GM18907 (cell line): ENCODE results near the gene ARHGAP27.
"Not testable (repeated sequence)": the region's sequence is repeated elsewhere in the genome, so short reads cannot be mapped to it uniquely, and the experiment has no call there.

Experiments
- ATAC-seq: cut with Tn5 transposase; IDR thresholded peaks from one replicate; pipeline ENCODE4 v1.9.1; 2021; ENCODE audit warnings: mild to moderate bottlenecking, moderate library complexity; ENCODE audit not compliant: unreplicated experiment

ARHGAP27 gene

DNA sequence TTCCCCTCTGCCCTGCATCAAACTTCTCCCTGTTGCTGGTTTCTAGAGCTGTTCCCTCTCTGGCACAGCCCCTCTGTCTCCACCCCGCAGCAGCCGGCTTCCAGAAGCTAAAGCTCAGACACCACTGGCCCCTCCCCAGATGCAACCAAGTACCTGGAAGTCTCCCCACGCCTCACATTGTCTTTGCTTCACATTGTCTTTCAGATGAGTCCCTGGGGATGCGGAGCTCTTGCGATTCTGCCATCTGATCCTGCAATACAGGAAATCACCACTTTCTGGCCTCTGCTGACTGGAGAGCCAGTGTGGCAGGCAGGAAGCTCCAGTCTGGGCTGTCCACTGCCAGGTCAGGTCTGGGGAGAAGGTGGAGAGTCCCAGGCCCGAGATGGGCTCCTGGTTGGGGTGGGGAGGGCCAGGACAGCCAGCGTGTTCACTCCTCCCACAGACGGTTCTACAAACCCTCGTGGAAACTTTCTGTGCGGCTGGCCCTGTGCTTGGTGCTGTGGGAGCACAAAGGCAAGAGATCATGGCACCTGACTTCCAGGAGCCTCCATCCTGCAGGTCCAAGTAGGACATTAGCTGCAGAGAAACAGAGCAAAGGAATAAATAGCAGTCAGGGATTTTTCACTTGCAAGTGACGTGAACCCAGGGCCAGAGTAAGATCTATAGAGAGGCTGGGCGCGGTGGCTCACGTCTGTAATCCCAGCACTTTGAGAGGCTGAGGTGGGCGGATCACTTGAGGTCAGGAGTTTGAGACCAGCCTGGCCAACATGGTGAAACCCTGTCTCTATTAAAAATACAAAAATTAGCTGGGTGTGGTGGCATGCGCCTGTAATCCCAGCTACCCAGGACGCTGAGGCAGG, 67.9 kb downstream of the ARHGAP27 start:
- no peak for ATAC-seq

- ATAC-seq: no peak
These were observed 69.2 kb downstream of the ARHGAP27 start for GRCh38 chr17:45363498-45363897.

DNA sequence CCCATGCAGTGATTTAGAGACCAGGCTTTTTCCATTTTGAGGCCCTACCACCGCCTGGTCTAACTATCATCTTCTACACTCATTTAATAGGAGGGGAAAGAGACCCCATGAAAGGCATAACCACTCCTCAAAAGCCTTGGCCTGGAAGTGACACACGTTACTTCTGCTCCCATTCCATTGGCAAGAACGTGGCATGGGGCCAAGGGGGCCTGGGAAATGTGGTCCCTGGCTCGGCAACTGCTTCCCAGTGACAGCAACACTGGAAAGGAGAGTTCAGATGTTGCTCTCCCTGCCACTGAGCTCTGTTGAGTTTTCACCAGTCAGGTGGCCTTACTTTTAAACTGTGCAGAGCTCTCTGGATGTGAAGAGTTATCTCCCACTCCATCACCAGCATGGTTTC, 70.7 kb downstream of the ARHGAP27 start:
- ATAC-seq: no peak

DNA sequence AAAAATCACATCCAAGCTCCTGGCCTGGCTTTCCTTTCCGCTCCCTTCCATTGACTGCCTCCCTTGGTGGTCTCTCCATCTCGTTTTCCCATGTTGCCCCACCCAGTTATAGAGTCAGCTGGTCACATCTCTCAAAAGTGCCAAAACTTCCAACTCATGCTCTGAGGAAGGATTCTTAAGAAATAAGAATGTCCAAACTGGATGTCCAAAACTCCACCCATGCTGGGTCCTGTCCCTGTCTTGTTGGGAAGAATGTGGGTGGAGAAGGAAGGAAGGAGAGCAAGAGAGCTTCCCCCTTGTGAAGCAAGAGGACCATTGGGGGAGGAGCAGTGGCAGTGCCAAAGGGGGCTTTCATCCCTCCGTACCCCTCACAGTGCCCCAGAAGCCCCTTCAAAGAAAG, 71.2 kb downstream of the ARHGAP27 start:
- ATAC-seq: no peak

GRCh38 chr17:45357364-45357997, 75.2 kb downstream of the ARHGAP27 start:
- ATAC-seq: no peak

- ATAC-seq: no peak
These were observed 77.6 kb downstream of the ARHGAP27 start for GRCh38 chr17:45355087-45355486.

GRCh38 chr17:45353043-45353442, 79.6 kb downstream of the ARHGAP27 start:
- no peak for ATAC-seq

- ATAC-seq: no peak
These were observed 80.8 kb downstream of the ARHGAP27 start for GRCh38 chr17:45351831-45352230.

DNA sequence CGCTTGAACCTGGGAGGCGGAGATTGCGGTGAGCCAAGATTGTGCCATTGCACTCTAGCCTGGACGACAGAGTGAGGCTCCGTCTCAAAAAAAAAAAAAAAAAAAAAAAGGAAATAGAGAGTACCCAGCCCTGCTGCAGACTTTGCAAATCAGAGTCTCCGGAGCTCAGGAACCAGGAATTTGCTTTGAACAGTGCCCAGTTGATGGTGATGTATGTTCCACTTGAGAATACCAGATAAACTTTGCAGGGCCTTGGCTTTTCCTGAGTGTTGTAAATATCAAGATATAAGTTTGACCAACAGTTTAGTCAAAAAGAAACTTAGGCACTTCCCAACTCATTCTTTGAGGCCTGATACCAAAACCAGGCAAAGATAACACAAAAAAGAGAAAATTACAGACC, 85.2 kb downstream of the ARHGAP27 start:
- ATAC-seq: no peak

GRCh38 chr17:45346216-45347015, 86.3 kb downstream of the ARHGAP27 start:
- ATAC-seq: no peak

DNA sequence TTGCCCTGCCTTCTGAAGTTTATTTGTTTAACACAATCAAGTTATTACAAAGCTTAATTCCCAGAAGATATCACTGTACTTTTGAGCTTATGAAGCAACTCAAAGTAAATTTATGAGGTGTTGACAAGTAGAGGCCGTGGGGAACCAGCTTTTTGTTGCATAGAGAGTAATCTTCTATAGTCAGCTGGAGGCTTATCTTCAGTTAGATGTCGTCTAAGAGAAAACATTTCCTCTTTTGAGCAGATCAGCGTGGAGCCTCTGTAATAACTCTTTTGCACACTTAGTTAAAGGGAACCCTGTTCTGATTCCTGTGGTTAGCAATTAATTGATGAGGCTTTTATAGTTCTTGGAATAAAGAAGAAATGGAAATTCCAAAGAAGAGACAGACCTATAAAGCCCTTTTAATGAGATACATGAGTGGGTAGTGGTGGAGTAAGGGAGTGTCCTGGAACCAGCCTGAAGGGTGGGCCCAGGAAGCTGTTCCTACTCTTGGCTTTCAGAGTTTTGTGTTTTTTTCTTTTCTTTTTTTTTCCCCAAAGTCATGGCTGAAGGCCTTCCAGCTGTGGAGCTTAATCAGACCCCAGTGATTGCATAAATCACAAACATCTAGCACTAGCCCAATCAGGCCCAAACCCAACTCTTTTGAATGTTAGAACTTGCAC, 87.0 kb downstream of the ARHGAP27 start:
- no peak for ATAC-seq

DNA sequence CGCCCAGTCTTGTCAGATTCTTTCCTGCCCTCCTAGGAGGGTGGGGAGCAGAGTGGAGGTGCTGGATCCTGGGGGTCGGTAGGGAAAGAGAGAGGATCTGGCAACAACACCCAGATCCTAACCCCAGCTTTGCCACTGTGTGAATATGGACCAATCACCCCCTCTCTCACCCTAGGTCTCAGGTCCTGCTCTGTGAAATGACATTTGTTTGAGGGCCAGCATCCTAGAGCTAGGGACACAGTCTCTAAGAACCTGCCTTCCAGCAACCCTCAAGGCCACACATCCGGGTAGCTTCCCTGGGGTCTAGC, 87.5 kb downstream of the ARHGAP27 start:
- ATAC-seq: no peak

- not testable (repeated sequence) for ATAC-seq
These were observed 88.6 kb downstream of the ARHGAP27 start for GRCh38 chr17:45343967-45344664.
